GM12878 (cell line): Measurements from ENCODE around the gene KRTAP1-4. TPM values are rescaled to one million over a fixed set of nuclear protein-coding genes. Genes with fewer than 3 reads are reported as not detected.
"Not testable (repeated sequence)": the region's sequence is repeated elsewhere in the genome, so short reads cannot be mapped to it uniquely, and the experiment has no call there.

Experiments used
- ATAC-seq: fragments of 200-7000 bp; cut with Tn5 transposase; 3 replicates; pipeline ENCODE4 v1.9.1; 2020; ENCODE audit warnings: mild to moderate bottlenecking, moderate library complexity
- BruUV-seq: library from RNA; stranded (reverse); fragments of 400-500 nt; replicated peaks from 2 replicates; lab custom pipeline; 2021; lab: Mats Ljungman, UMichigan
- CTCF ChIA-PET: fragments of 300-600 bp; sonication (Branson Sonifier 250); formaldehyde crosslinking; extraction: SDS; loops from one replicate; lab custom pipeline; 2021; ENCODE audit warnings: inconsistent platforms; lab: Yijun Ruan, JAX
- POLR2A ChIA-PET: fragments of 350-600 bp; formaldehyde crosslinking; extraction: SDS; loops from one replicate; lab custom pipeline; 2021; ENCODE audit warnings: inconsistent platforms; lab: Charles Lee
- RAD21 ChIA-PET: fragments of 300-600 bp; sonication (Branson Sonifier 250); formaldehyde crosslinking; loops from one replicate; lab custom pipeline; 2023; ENCODE audit warnings: antibody characterized with exemption; ENCODE audit not compliant: unreplicated experiment; lab: Charles Lee
- SMC1A ChIA-PET: fragments of 300-600 bp; sonication (Branson Sonifier 250); formaldehyde crosslinking; loops from one replicate; lab custom pipeline; 2023; ENCODE audit not compliant: unreplicated experiment, uncharacterized antibody; lab: Charles Lee
- DNase-seq: peaks from one replicate; pipeline ENCODE4 v3.0.0-alpha.2; 2011; ENCODE audit warnings: low read depth, low spot score
- FAIRE-seq: peaks from 3 replicates; lab custom pipeline; 2011; peaks lifted over from hg19 to GRCh38; lab: Jason Lieb, UNC
- H2AFZ ChIP-seq: 2 replicates; pipeline ENCODE4 v1.6.0; 2011; ENCODE audit warnings: low read depth, low read length, control low read depth; ENCODE audit not compliant: control insufficient read depth
- H3K27ac ChIP-seq: 2 replicates; pipeline ENCODE4 v1.5.1; 2011; ENCODE audit warnings: control low read depth; ENCODE audit not compliant: control insufficient read depth, insufficient read depth
- H3K27me3 ChIP-seq, 2 experiments: replicated peaks in 1 of 2; 2 replicates each; pipeline versions ENCODE4 v1.6.0 to v1.6.1; 2011; ENCODE audit warnings: low read length in 1 of 2; ENCODE audit not compliant: control insufficient read depth in 2 of 2, insufficient read depth in 2 of 2
- H3K36me3 ChIP-seq, 2 experiments: 2 replicates each; pipeline ENCODE4 v1.5.1; 2011; ENCODE audit warnings: low read length in 1 of 2; ENCODE audit not compliant: control insufficient read depth in 2 of 2, insufficient read depth in 2 of 2
- H3K4me1 ChIP-seq: 2 replicates; pipeline ENCODE4 v1.6.1; 2011; ENCODE audit warnings: mild to moderate bottlenecking, low read length, moderate library complexity, mixed read lengths; ENCODE audit not compliant: control insufficient read depth, insufficient read depth
- H3K4me2 ChIP-seq: 2 replicates; pipeline ENCODE4 v1.6.0; 2011; ENCODE audit warnings: control low read depth; ENCODE audit not compliant: control insufficient read depth, insufficient read depth
- H3K4me3 ChIP-seq: fragments of 200-600 bp; sonication (generic); 2 replicates; pipeline ENCODE4 v1.5.1; 2016
- H3K79me2 ChIP-seq: 2 replicates; pipeline ENCODE4 v1.6.0; 2011; ENCODE audit warnings: low read length; ENCODE audit not compliant: control insufficient read depth, insufficient read depth
- H3K9ac ChIP-seq: 2 replicates; pipeline ENCODE4 v1.8.0; 2011; ENCODE audit warnings: low read length, control low read depth, mixed read lengths; ENCODE audit not compliant: control insufficient read depth, insufficient read depth
- H3K9me3 ChIP-seq: replicated peaks from 3 replicates; pipeline ENCODE4 v1.5.1; 2011; ENCODE audit warnings: mild to moderate bottlenecking, low read length; ENCODE audit not compliant: control insufficient read depth, insufficient read depth
- H4K20me1 ChIP-seq: 2 replicates; pipeline ENCODE4 v1.6.0; 2011; ENCODE audit not compliant: control insufficient read depth, insufficient read depth
- ASH2L ChIP-seq: fragments of 300-600, 200-600 bp; sonication (generic); IDR thresholded peaks from 2 replicates; pipeline ENCODE4 v1.6.1; 2017; ENCODE audit warnings: low read depth, mild to moderate bottlenecking, borderline replicate concordance
- BRCA1 ChIP-seq: IDR thresholded peaks from 2 replicates; pipeline ENCODE4 v1.6.1; 2011; ENCODE audit warnings: low read depth, low read length, improper control_type of control experiment
- CBFB ChIP-seq: IDR thresholded peaks from 2 replicates; pipeline ENCODE4 v1.6.1; 2016; ENCODE audit warnings: antibody characterized with exemption, low read depth
- CBX3 ChIP-seq: fragments of 200-600 bp; sonication (generic); IDR thresholded peaks from 2 replicates; pipeline ENCODE4 v1.6.1; 2016; ENCODE audit warnings: low read depth, borderline replicate concordance
- JUND ChIP-seq: IDR thresholded peaks from 2 replicates; pipeline ENCODE4 v1.6.1; 2012; ENCODE audit warnings: low read depth, mild to moderate bottlenecking, low read length, improper control_type of control experiment, moderate library complexity
- NFXL1 ChIP-seq: fragments of 450-650 bp; IDR thresholded peaks from 2 replicates; pipeline ENCODE4 v1.6.1; 2017; ENCODE audit warnings: antibody characterized with exemption, mild to moderate bottlenecking, borderline replicate concordance
- NRF1 ChIP-seq: conservative IDR thresholded peaks from 2 replicates; pipeline ENCODE4 v1.6.1; 2011; ENCODE audit warnings: mild to moderate bottlenecking, low read depth, low read length, improper control_type of control experiment
- PAX5 ChIP-seq: IDR thresholded peaks from 2 replicates; pipeline ENCODE4 v1.6.1; 2011; ENCODE audit warnings: low read depth, low read length, borderline replicate concordance
- POU2F2 ChIP-seq: IDR thresholded peaks from 3 replicates; pipeline ENCODE4 v1.6.1; 2011; ENCODE audit warnings: low read depth, mild to moderate bottlenecking, low read length, borderline replicate concordance
- SP1 ChIP-seq: IDR thresholded peaks from one replicate; pipeline ENCODE4 v1.6.1; 2011; ENCODE audit warnings: low read depth, low read length
- WRNIP1 ChIP-seq: IDR thresholded peaks from 2 replicates; pipeline ENCODE4 v1.6.1; 2011; ENCODE audit warnings: low read depth, low read length, improper control_type of control experiment, borderline replicate concordance
- WGBS: methylation state at CpG from one replicate; pipeline ENCODE4 v1.1.6; 2016; ENCODE audit warnings: low lambda C conversion rate; ENCODE audit not compliant: insufficient replicate concordance, insufficient coverage; ENCODE audit errors: missing lambda C conversion rate; 5-methylcytosine and 5-hydroxymethylcytosine counted together
- in situ Hi-C: fragments of 300-500 bp; cut with MboI; formaldehyde crosslinking; loops from 9 replicates; pipeline ENCODE4 v1.14.3; 2018; ENCODE audit warnings: mixed read lengths
- intact Hi-C: fragments of 100-400 bp; cut with micrococcal nuclease; formaldehyde crosslinking; loops from one replicate; pipeline ENCODE4 v1.14.2; 2022; ENCODE audit not compliant: unreplicated experiment
- polyA plus RNA-seq, 11 experiments: library from polyadenylated mRNA; depleted of rRNA in 4 of 11; unstranded in 6 of 11; stranded (reverse) in 5 of 11; fragments of >200 nt; fragmentation: Nextera tagmentation in 4 of 11; fragmentation: Illumina TruSeq in 1 of 11; extraction: Ambion mirVana in 4 of 11; extraction: Trizol in 1 of 11; gene quantifications; 1 replicate in 1 of 11; 2 replicates in 10 of 11; pipeline versions ENCODE4 v1.2.1 to v1.2.3, GENCODE V29; 2011 to 2016; ENCODE audit warnings: inconsistent platforms in 2 of 11, missing spikeins in 2 of 11, low read depth in 1 of 11
- total RNA-seq, 4 experiments: library from RNA; depleted of rRNA in 3 of 4; stranded (reverse); fragments of >200 nt in 3 of 4; fragmentation: Illumina TruSeq in 1 of 4; extraction: Trizol in 1 of 4; gene quantifications; 2 replicates each; pipeline versions ENCODE4 v1.2.1 to v1.2.3, GENCODE V29; 2013 to 2021

Gene KRTAP1-4
- total and polyA plus RNA-seq, 10 of the 15 experiments (the other 5 are each of a cell fraction or from before 2014, with no cell fraction given) = not detected

GRCh38 chr17:41001795-41002194 is 28.2 kb downstream of the KRTAP1-4 start:
- POLR2A ChIA-PET = no interaction called here
- Histone ChIP-seq H3K4me1 (no peaks in the 10 kb centered on the region), H3K27ac (no peak overlapping the region), H3K27me3 (peaks cover 0 to 1% of the 10 kb centered on the region in 2 experiments; a peak in 2 of 4 replicates), H3K9ac (no peak overlapping the region), H2AFZ (no peak overlapping the region), H3K36me3 (no peaks in the 10 kb centered on the region), H3K79me2 (no peaks in the 10 kb centered on the region), H3K9me3 (no peaks in the 10 kb centered on the region), H3K4me3 (no peak overlapping the region), H3K4me2 (no peak overlapping the region), H4K20me1 (no peaks in the 10 kb centered on the region)
- CTCF ChIA-PET = no interaction called here
- in situ Hi-C loops = no loop called here
- ATAC-seq (no peak), FAIRE-seq (no peak), DNase-seq (no peak)
- intact Hi-C loops = no loop called here
- SMC1A ChIA-PET = no interaction called here
- TF ChIP-seq CBFB (no peak), NFXL1 (no peak), BRCA1 (no peak), CBX3 (no peak), WRNIP1 (no peak), NRF1 (no peak), JUND (no peak), SP1 (no peak), PAX5 (no peak), POU2F2 (no peak), ASH2L (no peak)
- BruUV-seq = no TSS peak
- 52% methylated on average over 4 of the region's 4 CpGs for WGBS
- RAD21 ChIA-PET = no interaction called here

- BruUV-seq, H2AFZ ChIP-seq, FAIRE-seq, H3K27me3 ChIP-seq, RAD21 ChIA-PET, H4K20me1 ChIP-seq, H3K27ac ChIP-seq, H3K9ac ChIP-seq, POLR2A ChIA-PET, H3K79me2 ChIP-seq, H3K9me3 ChIP-seq, H3K4me1 ChIP-seq, H3K4me3 ChIP-seq, H3K36me3 ChIP-seq, H3K4me2 ChIP-seq, intact Hi-C loops, DNase-seq, ATAC-seq, in situ Hi-C loops, SMC1A ChIA-PET, CTCF ChIA-PET: not testable (repeated sequence)
- WGBS = 46% methylated on average over 4 of the region's 6 CpGs
Observed at GRCh38 chr17:40999563-40999962, 30.4 kb downstream of the KRTAP1-4 start, which contains the start of gene KRTAP3-2. TSS of gene KRTAP3-2 (minus strand) at chr17:40999906. CDS start at chr17:40999853, 53 bp downstream.
